Activated T-helper 1 cell treated with anti-CD3 and anti-CD28 coated beads, Interleukin-12 subunit alpha, Interleukin-12 subunit beta, Interleukin-2, Interleukin-4 antibody, amounts not matched to agents 30 ng/mL and 10 ng/mL and 1 ng/mL, durations not matched to agents 14 hours and 24 hours and 36 hours (primary cell): ENCODE data around the gene ROCK2. TPM values are rescaled to one million over a fixed set of nuclear protein-coding genes. Genes with fewer than 3 reads are reported as not detected.
"Not testable (repeated sequence)": the region's sequence is repeated elsewhere in the genome, so short reads cannot be mapped to it uniquely, and the experiment has no call there.

ENCODE experiments used
- DNase-seq: peaks from one replicate; pipeline ENCODE4 v3.0.0; 2021; ENCODE audit warnings: low spot score
- H3K27ac Mint-ChIP-seq: one replicate; pipeline ENCODE4 v1.8.0; 2021; ENCODE audit warnings: mild to moderate bottlenecking, mixed read lengths
- H3K27me3 Mint-ChIP-seq: one replicate; pipeline ENCODE4 v1.8.0; 2022; ENCODE audit warnings: mild to moderate bottlenecking, moderate library complexity, mixed read lengths; ENCODE audit not compliant: insufficient read depth
- H3K36me3 Mint-ChIP-seq: one replicate; pipeline ENCODE4 v1.8.0; 2021; ENCODE audit warnings: low read depth, mixed read lengths
- H3K4me1 Mint-ChIP-seq: one replicate; pipeline ENCODE4 v1.8.0; 2021; ENCODE audit warnings: low read depth, mixed read lengths
- H3K4me3 Mint-ChIP-seq: one replicate; pipeline ENCODE4 v1.8.0; 2021; ENCODE audit warnings: mild to moderate bottlenecking, moderate library complexity, mixed read lengths
- H3K9me3 Mint-ChIP-seq: one replicate; pipeline ENCODE4 v1.8.0; 2021; ENCODE audit warnings: mixed read lengths
- intact Hi-C: fragments of 100-400 bp; cut with micrococcal nuclease; formaldehyde crosslinking; loops from one replicate; pipeline ENCODE4 v1.15.1; 2024
- total RNA-seq: library from RNA; stranded (reverse); gene quantifications from 2 replicates; pipeline ENCODE4 v1.2.3, GENCODE V29; 2022

Gene ROCK2
- total RNA-seq, 1 donor from 2014 or later, result 20.5 TPM

- intact Hi-C loops, result loop anchor here (1.0 to 10.0 kb wide), 7 partner anchors 71 to 1374 kb away; partner anchors contain the start of gene TRIB2
- Mint-ChIP-seq H3K36me3 (peaks cover 6% of the 10 kb centered on the region), H3K27me3 (peaks cover 9% of the 10 kb centered on the region), H3K4me3 (peak overlapping the region; percentile 99), H3K4me1 (peaks cover 38% of the 10 kb centered on the region), H3K27ac (peak overlapping the region; percentile 95), H3K9me3 (no peaks in the 10 kb centered on the region)
- no peak for DNase-seq
Measured at GRCh38 chr2:11343368-11343649, 1.1 kb downstream of the ROCK2 start.

GRCh38 chr2:11342551-11343367 is 1.7 kb downstream of the ROCK2 start:
- peak overlapping the region; percentile 95 for H3K27ac Mint-ChIP-seq

GRCh38 chr2:11340717-11341116 is 3.7 kb downstream of the ROCK2 start:
- H3K36me3 Mint-ChIP-seq, result peaks cover 6% of the 10 kb centered on the region
- intact Hi-C loops, result loop anchor here (5.0 to 10.0 kb wide), 5 partner anchors 68 to 1377 kb away; partner anchors contain the start of gene TRIB2
- H3K27ac Mint-ChIP-seq, result no peak overlapping the region
- no peaks in the 10 kb centered on the region for H3K9me3 Mint-ChIP-seq
- H3K27me3 Mint-ChIP-seq, result peaks cover 1% of the 10 kb centered on the region
- H3K4me3 Mint-ChIP-seq, result no peak overlapping the region
- H3K4me1 Mint-ChIP-seq, result peaks cover 38% of the 10 kb centered on the region
- DNase-seq, result no peak

More at GRCh38 chr2:11342551-11343367, 1.7 kb downstream of the ROCK2 start:
- Mint-ChIP-seq H3K27me3 (peaks cover 9% of the 10 kb centered on the region), H3K36me3 (peaks cover 6% of the 10 kb centered on the region), H3K4me1 (peaks cover 38% of the 10 kb centered on the region), H3K4me3 (peak overlapping the region; percentile 99), H3K9me3 (no peaks in the 10 kb centered on the region)
- no peak for DNase-seq
- intact Hi-C loops, result loop anchor here (1.0 to 10.0 kb wide), 7 partner anchors 70 to 1375 kb away; partner anchors contain the start of gene TRIB2

GRCh38 chr2:11339508-11340083 is 4.8 kb downstream of the ROCK2 start:
- Mint-ChIP-seq H3K36me3 (peaks cover 6% of the 10 kb centered on the region), H3K4me1 (peaks cover 33% of the 10 kb centered on the region), H3K27me3 (peaks cover 1% of the 10 kb centered on the region), H3K9me3 (no peaks in the 10 kb centered on the region), H3K4me3 (no peak overlapping the region), H3K27ac (no peak overlapping the region)
- intact Hi-C loops, result loop anchor here (5.0 to 10.0 kb wide), 5 partner anchors 67 to 1378 kb away; partner anchors contain the start of gene TRIB2
- DNase-seq, result no peak

GRCh38 chr2:11338580-11338979 is 5.9 kb downstream of the ROCK2 start:
- Mint-ChIP-seq H3K36me3 (peaks cover 6% of the 10 kb centered on the region), H3K4me3 (no peak overlapping the region), H3K27ac (no peak overlapping the region), H3K4me1 (peaks cover 33% of the 10 kb centered on the region), H3K27me3 (peaks cover under 1% of the 10 kb centered on the region), H3K9me3 (no peaks in the 10 kb centered on the region)
- DNase-seq, result no peak
- intact Hi-C loops, result no loop called here

GRCh38 chr2:11337909-11338308 is 6.5 kb downstream of the ROCK2 start:
- no peak overlapping the region for H3K27ac Mint-ChIP-seq
- intact Hi-C loops, result no loop called here

GRCh38 chr2:11336189-11336588 is 8.2 kb downstream of the ROCK2 start:
- DNase-seq, result no peak
- intact Hi-C loops, result no loop called here
- no peak overlapping the region for H3K27ac Mint-ChIP-seq
- peaks cover 14% of the 10 kb centered on the region for H3K4me1 Mint-ChIP-seq
- H3K4me3 Mint-ChIP-seq, result no peak overlapping the region
- no peaks in the 10 kb centered on the region for H3K9me3 Mint-ChIP-seq
- H3K36me3 Mint-ChIP-seq, result peaks cover 1% of the 10 kb centered on the region
- H3K27me3 Mint-ChIP-seq, result no peaks in the 10 kb centered on the region

More at GRCh38 chr2:11337909-11338308, 6.5 kb downstream of the ROCK2 start:
- Mint-ChIP-seq H3K4me3 (no peak overlapping the region), H3K36me3 (peaks cover 4% of the 10 kb centered on the region), H3K9me3 (no peaks in the 10 kb centered on the region), H3K4me1 (peaks cover 26% of the 10 kb centered on the region), H3K27me3 (no peaks in the 10 kb centered on the region)
- no peak for DNase-seq

- no peak overlapping the region for H3K27ac Mint-ChIP-seq
- H3K27me3 Mint-ChIP-seq, result no peaks in the 10 kb centered on the region
- no peak overlapping the region for H3K4me3 Mint-ChIP-seq
- intact Hi-C loops, result no loop called here
- DNase-seq, result no peak
- H3K9me3 Mint-ChIP-seq, result no peaks in the 10 kb centered on the region
- H3K36me3 Mint-ChIP-seq, result no peaks in the 10 kb centered on the region
- no peaks in the 10 kb centered on the region for H3K4me1 Mint-ChIP-seq
Measured at GRCh38 chr2:11333427-11334183, 10.8 kb downstream of the ROCK2 start.

GRCh38 chr2:11332596-11332995 is 11.8 kb downstream of the ROCK2 start:
- no peak for DNase-seq
- Mint-ChIP-seq H3K4me1 (no peaks in the 10 kb centered on the region), H3K27ac (no peak overlapping the region), H3K27me3 (no peaks in the 10 kb centered on the region), H3K9me3 (no peaks in the 10 kb centered on the region), H3K36me3 (no peaks in the 10 kb centered on the region), H3K4me3 (no peak overlapping the region)
- intact Hi-C loops, result no loop called here

- Mint-ChIP-seq H3K4me1 (no peaks in the 10 kb centered on the region), H3K9me3 (no peaks in the 10 kb centered on the region), H3K4me3 (no peak overlapping the region), H3K36me3 (no peaks in the 10 kb centered on the region), H3K27me3 (no peaks in the 10 kb centered on the region), H3K27ac (no peak overlapping the region)
- DNase-seq, result no peak
- intact Hi-C loops, result no loop called here
Measured at GRCh38 chr2:11330457-11331142, 13.8 kb downstream of the ROCK2 start.

GRCh38 chr2:11329776-11330175 is 14.7 kb downstream of the ROCK2 start:
- intact Hi-C loops, result no loop called here
- DNase-seq, result no peak
- no peak overlapping the region for H3K4me3 Mint-ChIP-seq
- no peak overlapping the region for H3K27ac Mint-ChIP-seq
- H3K4me1 Mint-ChIP-seq, result no peaks in the 10 kb centered on the region
- no peaks in the 10 kb centered on the region for H3K36me3 Mint-ChIP-seq
- H3K27me3 Mint-ChIP-seq, result no peaks in the 10 kb centered on the region
- no peaks in the 10 kb centered on the region for H3K9me3 Mint-ChIP-seq

- H3K4me3 Mint-ChIP-seq, H3K36me3 Mint-ChIP-seq, H3K27me3 Mint-ChIP-seq, H3K4me1 Mint-ChIP-seq, DNase-seq, H3K27ac Mint-ChIP-seq, intact Hi-C loops, H3K9me3 Mint-ChIP-seq: not testable (repeated sequence)
Measured at GRCh38 chr2:11328522-11328921, 15.9 kb downstream of the ROCK2 start.
